Measurements from ENCODE around the gene CLOCK. TPM values are rescaled to one million over a fixed set of nuclear protein-coding genes. Genes with fewer than 3 reads are reported as not detected.

Gene CLOCK
- total and polyA plus RNA-seq, 12 donors, result 6.9 to 37.0 (median 27.9) TPM

- H3K4me3 ChIP-seq, result no peak overlapping the region
- TF ChIP-seq CTCF (IDR thresholded peaks at IDR 0.05) (no peak), POLR2A (IDR thresholded peaks at IDR 0.05) (no peak)
- H3K9me3 ChIP-seq (replicated peaks in 1 of 3), result no peaks in the 10 kb centered on the region
- H3K4me1 ChIP-seq (replicated peaks in 1 of 2), result peaks cover 0 to 6% of the 10 kb centered on the region in 2 donors
- H3K36me3 ChIP-seq (replicated peaks in 1 of 2), result peaks cover 0 to 26% of the 10 kb centered on the region in 2 donors
- intact Hi-C loops (cut with DNase I), result loop anchor here in 1 of 2 donors (5.0 kb wide), 1 partner anchor 100 kb away; the partner anchor contains the start of gene CLOCK
- H3K27ac ChIP-seq, result no peak overlapping the region
- WGBS, 4 donors, result 74 to 89% (median 87%) methylated on average over 9 of the region's 9 CpGs
- DNase-seq, result no peak
- H3K27me3 ChIP-seq, result no peaks in the 10 kb centered on the region
Measured at GRCh38 chr4:55447108-55447708, 99.5 kb downstream of the CLOCK start.

GRCh38 chr4:55446578-55446922 lies 100.2 kb downstream of the CLOCK start:
- DNase-seq, result no peak
- Histone ChIP-seq H3K36me3 (replicated peaks in 1 of 2) (peaks cover 0 to 24% of the 10 kb centered on the region in 2 donors), H3K4me3 (no peak overlapping the region), H3K27me3 (no peaks in the 10 kb centered on the region), H3K27ac (no peak overlapping the region), H3K9me3 (replicated peaks in 1 of 3) (no peaks in the 10 kb centered on the region), H3K4me1 (replicated peaks in 1 of 2) (peaks cover 0 to 6% of the 10 kb centered on the region in 2 donors)
- WGBS, 4 donors, result 94 to 98% (median 97%) methylated on average over 1 of the region's 1 CpG
- intact Hi-C loops (cut with DNase I), result loop anchor here in 1 of 2 donors (5.0 kb wide), 1 partner anchor 101 kb away; the partner anchor contains the start of gene CLOCK
- TF ChIP-seq POLR2A (IDR thresholded peaks at IDR 0.05) (no peak), CTCF (IDR thresholded peaks at IDR 0.05) (no peak)

- WGBS, 4 donors, result 93 to 100% (median 95%) methylated on average over 2 of the region's 2 CpGs
- no peaks in the 10 kb centered on the region for H3K27me3 ChIP-seq
- DNase-seq, result no peak
- H3K4me3 ChIP-seq, result no peak overlapping the region
- no peaks in the 10 kb centered on the region for H3K9me3 ChIP-seq (replicated peaks in 1 of 3)
- H3K4me1 ChIP-seq (replicated peaks in 1 of 2), result peaks cover 0 to 6% of the 10 kb centered on the region in 2 donors
- no peak overlapping the region for H3K27ac ChIP-seq
- peaks cover 0 to 28% of the 10 kb centered on the region in 2 donors for H3K36me3 ChIP-seq (replicated peaks in 1 of 2)
- intact Hi-C loops (cut with DNase I), result loop anchor here in 1 of 2 donors (5.0 kb wide), 1 partner anchor 101 kb away; the partner anchor contains the start of gene CLOCK
- TF ChIP-seq POLR2A (IDR thresholded peaks at IDR 0.05), result no peak
- TF ChIP-seq CTCF (IDR thresholded peaks at IDR 0.05), result no peak
Measured at GRCh38 chr4:55445921-55446577, 100.7 kb downstream of the CLOCK start.

GRCh38 chr4:55444827-55445226 lies 101.9 kb downstream of the CLOCK start:
- H3K27me3 ChIP-seq, result no peaks in the 10 kb centered on the region
- H3K9me3 ChIP-seq (replicated peaks in 1 of 3), result no peaks in the 10 kb centered on the region
- TF ChIP-seq CTCF (IDR thresholded peaks at IDR 0.05) (peak in 4 of 6 experiments; percentile 11 to 34 (median 28)), POLR2A (IDR thresholded peaks at IDR 0.05) (no peak)
- DNase-seq, result peak in 4 of 7 donors; percentile 35 to 47 (median 40)
- no peak overlapping the region for H3K4me3 ChIP-seq
- H3K27ac ChIP-seq, result no peak overlapping the region
- peaks cover 0 to 6% of the 10 kb centered on the region in 2 donors for H3K4me1 ChIP-seq (replicated peaks in 1 of 2)
- H3K36me3 ChIP-seq (replicated peaks in 1 of 2), result peaks cover 0 to 22% of the 10 kb centered on the region in 2 donors
- intact Hi-C loops (cut with DNase I), result loop anchor here in 1 of 2 donors (5.0 kb wide), 1 partner anchor 102 kb away; the partner anchor contains the start of gene CLOCK
- 33 to 50% (median 45%) methylated on average over 1 to 2 of the region's 2 CpGs; no CpG with 5 or more reads in 1 of the 4 donors for WGBS, 4 donors

Measured in adrenal gland (tissue), 12 donors.